MG63 (cell line): ENCODE data around the gene MICU1. TPM values are rescaled to one million over a fixed set of nuclear protein-coding genes. Genes with fewer than 3 reads are reported as not detected.
A peak's percentile ranks its signal among the peaks of the same experiment; 100 is the strongest.
"Not testable (repeated sequence)": the region's sequence is repeated elsewhere in the genome, so short reads cannot be mapped to it uniquely, and the experiment has no call there.

Experiments
- DNase-seq: peaks from one replicate; pipeline ENCODE4 v3.0.0-alpha.2; 2020
- H3K27me3 ChIP-seq: fragments of 250-450 bp; sonication (Bioruptor Pico); 2 replicates; pipeline ENCODE4 v1.5.1; 2020; ENCODE audit warnings: mild to moderate bottlenecking, moderate library complexity
- H3K36me3 ChIP-seq: fragments of 250-450 bp; sonication (Bioruptor Pico); 2 replicates; pipeline ENCODE4 v1.5.1; 2020; ENCODE audit warnings: mild to moderate bottlenecking, moderate library complexity
- H3K4me3 ChIP-seq: fragments of 250-450 bp; sonication (Bioruptor Pico); 2 replicates; pipeline ENCODE4 v1.5.1; 2020; ENCODE audit warnings: mild to moderate bottlenecking, moderate library complexity
- H3K9me3 ChIP-seq: fragments of 250-450 bp; sonication (Bioruptor Pico); 2 replicates; pipeline ENCODE4 v1.5.1; 2020; ENCODE audit warnings: mild to moderate bottlenecking, moderate library complexity
- total RNA-seq: library from RNA; depleted of rRNA; stranded (reverse); fragments of >200 nt; shearing (Covaris generic); gene quantifications from 2 replicates; pipeline ENCODE4 v1.2.3, GENCODE V29; 2014; ENCODE audit warnings: low replicate concordance; rRNA removed

MICU1 gene
- total RNA-seq, result 35.1 and 49.8 TPM in 2 replicates

DNA sequence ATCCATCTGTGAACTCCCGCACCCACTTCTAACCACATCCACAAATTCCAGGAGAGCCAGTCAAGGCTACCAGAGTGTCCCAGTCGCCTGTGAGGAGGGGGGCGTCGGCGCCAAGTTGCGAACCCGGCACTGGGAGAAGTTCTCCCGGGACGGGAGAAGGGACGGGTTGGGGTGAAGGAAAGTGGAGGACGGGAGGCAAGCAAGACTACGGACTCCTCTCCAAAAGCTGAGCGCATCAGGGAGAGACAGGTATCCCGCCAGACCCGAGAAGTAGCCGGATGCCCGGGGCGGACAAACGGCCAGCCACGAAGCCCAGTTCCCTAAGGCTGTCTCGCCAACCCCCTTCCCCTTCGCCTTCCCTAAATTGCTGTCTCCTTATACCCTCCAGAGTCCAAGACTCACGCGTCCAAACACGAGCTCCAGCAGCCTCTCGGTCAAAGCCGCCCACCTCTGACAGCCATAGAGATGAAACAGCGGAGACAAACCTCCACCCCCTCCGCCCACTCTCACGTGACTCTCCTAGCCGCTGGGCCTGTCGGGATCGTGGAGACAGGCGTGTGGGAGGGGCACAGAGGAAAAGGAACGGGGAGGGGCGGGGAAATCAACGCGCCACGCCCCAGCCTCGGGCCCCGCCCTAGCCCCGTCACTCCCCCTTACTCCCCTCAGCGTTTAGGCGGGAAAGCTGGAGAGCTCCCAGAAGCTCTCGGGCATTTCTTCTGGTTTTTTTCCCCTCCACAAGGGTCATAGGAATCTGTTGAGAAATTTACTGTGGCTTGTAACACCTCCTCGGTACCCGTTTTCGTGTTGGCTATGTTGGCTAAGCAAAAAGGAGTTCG lies at the start of gene MICU1:
MICU1 (minus strand) TSS at position 472 of the 836 bp plus-strand sequence. CDS start 59,286 bp downstream, outside the sequence.
- no peaks in the 10 kb centered on the region for H3K9me3 ChIP-seq

DNA sequence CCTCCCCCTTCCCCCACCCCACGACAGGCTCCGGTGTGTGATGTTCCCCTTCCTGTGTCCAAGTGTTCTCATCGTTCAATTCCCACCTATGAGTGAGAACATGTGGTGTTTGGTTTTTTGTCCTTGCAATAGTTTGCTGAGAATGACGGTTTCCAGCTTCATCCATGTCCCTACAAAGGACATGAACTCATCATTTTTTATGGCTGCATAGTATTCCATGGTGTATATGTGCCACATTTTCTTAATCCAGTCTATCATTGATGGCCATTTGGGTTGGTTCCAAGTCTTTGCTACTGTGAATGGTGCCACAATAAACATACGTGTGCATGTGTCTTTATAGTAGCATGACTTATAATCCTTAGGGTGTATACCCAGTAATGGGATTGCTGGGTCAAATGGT lies 48.3 kb upstream of the MICU1 start:
- H3K9me3 ChIP-seq, DNase-seq, H3K4me3 ChIP-seq, H3K27me3 ChIP-seq, H3K36me3 ChIP-seq: not testable (repeated sequence)

More for the DNA sequence above, at the start of gene MICU1:
- Histone ChIP-seq H3K36me3 (no peaks in the 10 kb centered on the region), H3K4me3 (peak within 1 kb of the TSS; percentile 85), H3K27me3 (no peaks in the 10 kb centered on the region)
- DNase-seq, result peak; percentile 95

GRCh38 chr10:72673280-72673679 lies 47.4 kb upstream of the MICU1 start:
- DNase-seq, result no peak
- H3K4me3 ChIP-seq, result no peak overlapping the region
- no peaks in the 10 kb centered on the region for H3K27me3 ChIP-seq
- H3K36me3 ChIP-seq, result no peaks in the 10 kb centered on the region
- H3K9me3 ChIP-seq, result peaks cover 3% of the 10 kb centered on the region; the same call in 1 of the 2 replicates

- Histone ChIP-seq H3K27me3 (no peaks in the 10 kb centered on the region), H3K36me3 (no peaks in the 10 kb centered on the region), H3K4me3 (no peak overlapping the region), H3K9me3 (peaks cover 2% of the 10 kb centered on the region; the same call in 1 of the 2 replicates)
- no peak for DNase-seq
Observed at GRCh38 chr10:72667207-72667864, 41.5 kb upstream of the MICU1 start.

GRCh38 chr10:72665925-72666324 lies 40.0 kb upstream of the MICU1 start:
- peak; percentile 24 for DNase-seq
- peaks cover 2% of the 10 kb centered on the region; the same call in 1 of the 2 replicates for H3K9me3 ChIP-seq
- no peaks in the 10 kb centered on the region for H3K36me3 ChIP-seq
- H3K27me3 ChIP-seq, result no peaks in the 10 kb centered on the region
- no peak overlapping the region for H3K4me3 ChIP-seq

DNA sequence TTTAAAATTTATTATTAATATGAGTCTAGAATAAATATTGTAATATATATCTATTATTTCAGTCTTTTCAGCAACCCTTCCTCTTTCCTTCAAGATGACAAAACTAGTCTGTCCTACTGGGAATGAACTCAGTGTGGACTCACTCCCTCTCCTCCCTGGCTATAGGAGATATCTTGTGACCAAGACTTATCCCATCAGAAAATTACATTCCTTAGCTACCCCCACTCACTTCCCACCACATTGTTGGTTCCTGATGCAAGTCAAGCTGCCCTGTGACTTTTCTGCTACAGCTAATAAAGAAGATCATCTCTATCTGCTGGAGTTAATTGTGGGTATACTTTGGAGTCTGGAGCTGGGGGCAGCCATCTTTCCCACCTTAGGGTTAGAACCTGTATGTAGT lies 38.1 kb upstream of the MICU1 start:
- Histone ChIP-seq H3K4me3 (no peak overlapping the region), H3K9me3 (peaks cover 2% of the 10 kb centered on the region; the same call in 1 of the 2 replicates), H3K36me3 (no peaks in the 10 kb centered on the region), H3K27me3 (no peaks in the 10 kb centered on the region)
- no peak for DNase-seq

- Histone ChIP-seq H3K9me3 (no peaks in the 10 kb centered on the region; the same call in 1 of the 2 replicates), H3K4me3 (no peak overlapping the region), H3K27me3 (no peaks in the 10 kb centered on the region), H3K36me3 (no peaks in the 10 kb centered on the region)
- no peak for DNase-seq
Observed at GRCh38 chr10:72661431-72661830, 35.6 kb upstream of the MICU1 start.

- no peaks in the 10 kb centered on the region for H3K9me3 ChIP-seq
- no peaks in the 10 kb centered on the region for H3K36me3 ChIP-seq
- H3K27me3 ChIP-seq, result no peaks in the 10 kb centered on the region
- no peak for DNase-seq
- H3K4me3 ChIP-seq, result no peak overlapping the region
Observed at GRCh38 chr10:72660220-72660619, 34.3 kb upstream of the MICU1 start.

DNA sequence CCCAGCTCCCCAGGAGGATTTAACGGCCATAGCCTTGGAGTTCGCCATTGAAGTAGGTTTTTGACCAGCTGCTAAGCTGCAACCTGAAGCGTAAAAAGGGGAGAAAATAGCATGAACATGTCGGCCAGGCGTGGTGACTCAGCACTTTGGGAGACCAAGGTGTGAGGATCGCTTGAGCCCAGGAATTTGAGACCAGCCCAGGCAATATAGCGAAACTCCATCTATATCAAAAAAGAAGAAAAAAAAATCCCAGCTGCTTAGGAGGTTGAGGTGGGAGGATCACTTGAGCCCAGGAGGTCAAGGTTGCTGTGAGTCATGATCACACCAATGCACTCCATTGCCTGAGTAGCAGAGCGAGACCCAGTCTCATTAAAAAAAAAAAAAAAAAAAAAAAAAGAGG lies 33.8 kb upstream of the MICU1 start:
- Histone ChIP-seq H3K4me3 (no peak overlapping the region), H3K9me3 (no peaks in the 10 kb centered on the region), H3K36me3 (no peaks in the 10 kb centered on the region), H3K27me3 (no peaks in the 10 kb centered on the region)
- DNase-seq, result no peak

- Histone ChIP-seq H3K27me3 (no peaks in the 10 kb centered on the region), H3K9me3 (no peaks in the 10 kb centered on the region), H3K4me3 (no peak overlapping the region), H3K36me3 (no peaks in the 10 kb centered on the region)
- DNase-seq, result no peak
Observed at GRCh38 chr10:72658696-72659400, 33.0 kb upstream of the MICU1 start.

DNA sequence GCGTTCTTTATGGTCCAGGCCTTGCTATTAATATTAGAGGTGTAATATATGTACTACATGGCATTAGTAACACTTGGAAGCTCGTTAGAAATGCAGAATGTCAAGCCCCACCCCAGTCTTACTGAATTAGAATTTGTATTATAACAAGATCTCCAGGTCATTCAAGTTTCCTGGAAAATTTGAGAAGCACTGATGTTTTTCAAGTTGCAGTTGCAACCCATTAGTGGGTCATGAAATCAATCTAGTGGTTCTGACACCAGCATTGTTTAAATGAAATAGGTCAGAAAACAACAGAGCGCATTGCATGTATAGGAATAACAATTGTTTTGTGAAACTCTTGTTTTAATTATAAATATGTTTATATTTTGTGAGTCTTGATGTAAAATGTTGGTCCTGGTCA lies 28.8 kb upstream of the MICU1 start:
- H3K27me3 ChIP-seq, result no peaks in the 10 kb centered on the region
- H3K36me3 ChIP-seq, result no peaks in the 10 kb centered on the region
- no peaks in the 10 kb centered on the region for H3K9me3 ChIP-seq
- H3K4me3 ChIP-seq, result no peak overlapping the region
- no peak for DNase-seq

GRCh38 chr10:72653383-72654096 lies 27.7 kb upstream of the MICU1 start:
- no peaks in the 10 kb centered on the region for H3K36me3 ChIP-seq
- DNase-seq, result no peak
- no peaks in the 10 kb centered on the region for H3K9me3 ChIP-seq
- H3K27me3 ChIP-seq, result no peaks in the 10 kb centered on the region
- no peak overlapping the region for H3K4me3 ChIP-seq

- DNase-seq, result no peak
- Histone ChIP-seq H3K27me3 (no peaks in the 10 kb centered on the region), H3K4me3 (no peak overlapping the region), H3K36me3 (no peaks in the 10 kb centered on the region), H3K9me3 (no peaks in the 10 kb centered on the region)
Observed at GRCh38 chr10:72649291-72649690, 23.4 kb upstream of the MICU1 start.

GRCh38 chr10:72648301-72648700 lies 22.4 kb upstream of the MICU1 start:
- Histone ChIP-seq H3K9me3 (no peaks in the 10 kb centered on the region), H3K27me3 (no peaks in the 10 kb centered on the region), H3K4me3 (no peak overlapping the region), H3K36me3 (no peaks in the 10 kb centered on the region)
- DNase-seq, result no peak

GRCh38 chr10:72646971-72647370 lies 21.1 kb upstream of the MICU1 start:
- not testable (repeated sequence) for H3K4me3 ChIP-seq, H3K27me3 ChIP-seq, H3K9me3 ChIP-seq, DNase-seq, H3K36me3 ChIP-seq

DNA sequence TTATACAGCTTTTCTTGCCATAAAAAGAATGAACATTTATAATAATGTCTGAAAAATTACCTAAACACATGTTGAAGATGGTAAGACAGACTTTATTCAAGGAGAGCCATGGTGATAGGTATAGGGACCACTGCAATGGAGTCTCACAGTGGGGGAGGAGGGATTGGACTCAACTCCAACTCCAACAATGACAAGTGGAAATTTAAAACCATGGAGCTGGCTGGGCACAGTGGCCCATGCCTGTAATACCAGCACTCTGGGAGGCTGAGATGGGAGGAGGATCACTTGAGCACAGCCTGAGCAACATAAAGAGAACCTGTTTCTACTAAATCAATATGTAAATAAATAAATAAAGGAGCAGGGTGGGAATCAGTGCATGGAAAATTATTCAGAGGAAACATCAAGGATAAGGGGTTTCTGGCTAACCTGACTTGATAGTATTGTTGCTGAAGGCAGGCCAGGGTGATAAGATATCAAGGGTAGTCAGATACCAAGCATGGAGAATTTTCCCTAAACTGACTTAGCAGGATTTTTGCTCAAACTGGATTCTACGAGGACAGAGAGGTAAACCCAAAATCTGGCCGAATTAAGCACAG lies 19.5 kb upstream of the MICU1 start:
- no peaks in the 10 kb centered on the region for H3K27me3 ChIP-seq
- no peak for DNase-seq
- H3K4me3 ChIP-seq, result no peak overlapping the region
- no peaks in the 10 kb centered on the region for H3K9me3 ChIP-seq
- no peaks in the 10 kb centered on the region for H3K36me3 ChIP-seq
